Cardiac septum (tissue), 1 donor: Measurements from ENCODE around the gene SLC39A6. TPM values are rescaled to one million over a fixed set of nuclear protein-coding genes. Genes with fewer than 3 reads are reported as not detected.
"Not testable (repeated sequence)": the region's sequence is repeated elsewhere in the genome, so short reads cannot be mapped to it uniquely, and the experiment has no call there.

Experiments used
- DNase-seq: peaks from one replicate; pipeline ENCODE4 v3.0.0-alpha.2; 2020; ENCODE audit warnings: low spot score
- intact Hi-C: fragments of 100-400 bp; cut with DNase I; formaldehyde crosslinking; loops from one replicate; pipeline ENCODE4 v1.14.0; 2022
- total RNA-seq: library from RNA; stranded (reverse); fragmentation: NEBNext Ultra II Directional; extraction: Animal tissue kit (Norgen Biotek cat#: 25700); gene quantifications from one replicate; pipeline ENCODE4 v1.2.1, GENCODE V29; 2021
- donor health status: DM: no; HTN: no; CAD: no.

The SLC39A6 gene
- total RNA-seq, 1 donor from 2014 or later: 15.6 TPM

DNA sequence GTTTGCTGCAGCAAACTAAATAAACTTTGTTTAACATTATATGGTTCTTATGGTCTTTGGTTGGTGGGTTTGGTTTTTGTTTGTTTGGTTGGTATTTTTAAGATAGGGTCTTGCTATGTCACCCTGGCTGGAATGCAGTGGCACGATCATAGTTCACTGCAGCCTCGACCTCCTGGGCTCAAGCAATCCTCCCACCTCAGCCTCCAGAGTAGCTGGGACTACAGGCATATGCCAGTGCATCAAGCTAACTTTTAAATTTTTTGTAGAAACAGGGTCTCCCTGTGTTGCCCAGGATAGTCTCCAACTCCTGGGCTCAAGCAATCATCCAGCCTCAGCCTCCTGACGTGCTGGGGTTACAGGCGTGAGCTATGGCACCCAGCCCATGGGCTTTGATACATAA, 54.7 kb downstream of the SLC39A6 start:
- intact Hi-C loops: no loop called here
- DNase-seq: no peak

GRCh38 chr18:36073676-36074075, 55.5 kb downstream of the SLC39A6 start:
- intact Hi-C loops: no loop called here
- no peak for DNase-seq

GRCh38 chr18:36072406-36072805, 56.7 kb downstream of the SLC39A6 start:
- DNase-seq, intact Hi-C loops: not testable (repeated sequence)

GRCh38 chr18:36067055-36067957, 61.8 kb downstream of the SLC39A6 start, which contains the start of gene RPRD1A:
RPRD1A (minus strand) TSS chr18:36067559; CDS start chr18:36067404, 155 bp downstream.
- peak; percentile 99 for DNase-seq
- intact Hi-C loops: loop anchor here (1.0 to 2.0 kb wide), 2 partner anchors 61 to 95 kb away; partner anchors contain the start of genes ELP2, RMP24 and SLC39A6

DNA sequence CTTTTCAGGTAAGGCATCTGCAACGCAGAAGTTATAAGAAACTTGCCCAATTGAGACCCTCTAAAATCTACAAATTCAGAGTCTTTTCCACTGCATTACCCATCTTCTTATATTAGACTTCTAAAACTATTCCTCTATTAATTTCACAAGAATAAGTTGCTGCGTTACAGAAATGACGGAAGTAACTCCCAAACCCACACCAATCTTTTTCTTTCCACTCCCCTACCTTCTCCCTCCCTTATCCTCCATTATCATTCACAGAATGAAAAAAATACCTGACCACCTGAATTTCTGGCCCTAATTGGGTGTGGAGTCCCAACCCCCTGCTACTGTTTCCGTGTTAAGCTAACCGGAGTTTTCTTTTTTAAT, 62.5 kb downstream of the SLC39A6 start:
- no peak for DNase-seq
- intact Hi-C loops: loop anchor here (1.0 to 2.0 kb wide), 2 partner anchors 62 to 94 kb away; partner anchors contain the start of genes ELP2, RMP24 and SLC39A6

- no peak for DNase-seq
- intact Hi-C loops: loop anchor here (2.0 kb wide), 1 partner anchor 63 kb away; the partner anchor contains the start of genes ELP2 and SLC39A6
Observed at GRCh38 chr18:36066001-36066400, 63.1 kb downstream of the SLC39A6 start.

- intact Hi-C loops, DNase-seq: not testable (repeated sequence)
Observed at GRCh38 chr18:36064809-36065079, 64.4 kb downstream of the SLC39A6 start.

DNA sequence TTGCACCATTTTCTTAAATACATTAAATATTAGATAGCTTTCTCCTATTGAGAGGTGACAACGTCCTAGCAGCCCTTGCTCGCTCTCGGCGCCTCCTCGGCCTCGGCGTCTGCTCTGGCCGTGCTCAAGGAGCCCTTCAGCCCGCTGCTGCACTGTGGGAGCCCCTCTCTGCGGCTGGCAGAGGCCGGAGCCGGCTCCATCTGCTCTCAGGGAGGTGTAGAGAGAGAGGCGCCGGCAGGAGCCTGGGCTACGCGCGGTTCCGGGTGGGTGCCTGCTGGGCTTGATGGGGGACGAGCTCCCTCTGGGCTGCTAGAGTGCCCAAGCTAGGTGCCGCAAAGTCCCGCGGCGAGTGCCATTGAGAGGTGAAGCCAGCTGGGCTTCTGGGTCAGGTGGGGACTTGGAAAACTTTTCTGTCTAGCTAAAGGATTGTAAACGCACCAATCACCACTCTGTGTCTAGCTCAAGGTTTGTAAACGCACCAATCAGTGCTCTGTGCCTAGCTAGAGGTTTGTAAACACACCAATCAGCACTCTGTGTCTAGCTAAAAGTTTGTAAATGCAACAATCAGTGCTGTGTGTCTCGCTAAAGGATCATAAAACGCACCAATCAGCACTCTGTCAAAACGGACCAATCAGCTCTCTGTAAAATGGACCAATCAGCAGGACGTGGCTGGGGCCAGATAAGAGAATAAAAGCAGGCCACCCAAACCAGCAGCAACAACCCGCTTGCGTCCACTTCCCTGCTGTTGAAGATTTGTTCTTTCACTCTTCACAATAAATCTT, 64.9 kb downstream of the SLC39A6 start:
- intact Hi-C loops: no loop called here

GRCh38 chr18:36058674-36059073, 70.5 kb downstream of the SLC39A6 start:
- intact Hi-C loops: no loop called here
- no peak for DNase-seq

More for the DNA sequence above, 64.9 kb downstream of the SLC39A6 start:
- no peak for DNase-seq

Other genes starting within 250 kb of the SLC39A6 start
- gene RPRD1A, start 61.8 kb downstream of the SLC39A6 start, total RNA-seq: 50.7 TPM
- 50.4 TPM for gene ELP2, start 559 bp upstream of the SLC39A6 start, total RNA-seq
- 0.38 TPM for gene MOCOS, start 58.2 kb upstream of the SLC39A6 start, total RNA-seq
- 311 TPM for gene FHOD3, start 168.4 kb upstream of the SLC39A6 start, total RNA-seq